OCI-LY7 (cell line): ENCODE results near the gene LRRC52.

Source experiments
- CTCF ChIP-seq: fragments of 200-600 bp; sonication (generic); conservative IDR thresholded peaks from 2 replicates; pipeline ENCODE4 v1.5.1; 2014; ENCODE audit warnings: mild to moderate bottlenecking, antibody characterized with exemption, low read length, moderate library complexity, mixed read lengths
- EZH2phosphoT487 ChIP-seq: fragments of 200-600 bp; sonication (generic); IDR thresholded peaks from 2 replicates; pipeline ENCODE4 v1.6.1; 2018; ENCODE audit warnings: low read depth, borderline replicate concordance, mild to moderate bottlenecking, mixed run types, antibody characterized with exemption, low read length, moderate library complexity, mixed read lengths

GRCh38 chr1:165551469-165551868, 7.7 kb downstream of the LRRC52 start:
- no peak for TF ChIP-seq CTCF
- TF ChIP-seq EZH2phosphoT487 = no peak
